Glutamatergic neuron (in vitro differentiated cells): ENCODE results near the gene ZNF462. TPM values are rescaled to one million over a fixed set of nuclear protein-coding genes. Genes with fewer than 3 reads are reported as not detected.
"Not testable (repeated sequence)": the region's sequence is repeated elsewhere in the genome, so short reads cannot be mapped to it uniquely, and the experiment has no call there.

ENCODE experiments used
- DNase-seq: peaks from one replicate; pipeline ENCODE4 v3.0.0; 2022
- H3K27ac Mint-ChIP-seq: one replicate; pipeline ENCODE4 v1.8.0; 2020; ENCODE audit warnings: mild to moderate bottlenecking, mixed read lengths, inconsistent platforms; ENCODE audit not compliant: unreplicated experiment
- H3K27me3 Mint-ChIP-seq: one replicate; pipeline ENCODE4 v1.8.0; 2020; ENCODE audit warnings: mild to moderate bottlenecking, moderate library complexity, mixed read lengths, inconsistent platforms; ENCODE audit not compliant: unreplicated experiment
- H3K36me3 Mint-ChIP-seq: one replicate; pipeline ENCODE4 v1.8.0; 2020; ENCODE audit warnings: mild to moderate bottlenecking, mixed read lengths, inconsistent platforms; ENCODE audit not compliant: unreplicated experiment
- H3K4me1 Mint-ChIP-seq: one replicate; pipeline ENCODE4 v1.8.0; 2020; ENCODE audit warnings: mild to moderate bottlenecking, low read depth, mixed read lengths, inconsistent platforms; ENCODE audit not compliant: unreplicated experiment
- H3K4me3 Mint-ChIP-seq: one replicate; pipeline ENCODE4 v1.8.0; 2020; ENCODE audit warnings: mild to moderate bottlenecking, mixed read lengths, inconsistent platforms; ENCODE audit not compliant: unreplicated experiment
- H3K9me3 Mint-ChIP-seq: one replicate; pipeline ENCODE4 v1.8.0; 2020; ENCODE audit warnings: mild to moderate bottlenecking, moderate library complexity, mixed read lengths, inconsistent platforms; ENCODE audit not compliant: unreplicated experiment
- CTCF ChIP-seq: fragments of 200-600 bp; sonication (generic); IDR thresholded peaks from one replicate; pipeline ENCODE4 v1.5.0; 2021; ENCODE audit not compliant: partially characterized antibody, unreplicated experiment
- total RNA-seq: library from RNA; stranded (reverse); fragmentation: NEBNext Ultra II Directional; extraction: Animal tissue kit (Norgen Biotek cat#: 25700); gene quantifications from one replicate; pipeline ENCODE4 v1.2.1, GENCODE V29; 2021; ENCODE audit not compliant: unreplicated experiment

ZNF462 gene
- total RNA-seq, 1 donor from 2014 or later: 259 TPM

DNA sequence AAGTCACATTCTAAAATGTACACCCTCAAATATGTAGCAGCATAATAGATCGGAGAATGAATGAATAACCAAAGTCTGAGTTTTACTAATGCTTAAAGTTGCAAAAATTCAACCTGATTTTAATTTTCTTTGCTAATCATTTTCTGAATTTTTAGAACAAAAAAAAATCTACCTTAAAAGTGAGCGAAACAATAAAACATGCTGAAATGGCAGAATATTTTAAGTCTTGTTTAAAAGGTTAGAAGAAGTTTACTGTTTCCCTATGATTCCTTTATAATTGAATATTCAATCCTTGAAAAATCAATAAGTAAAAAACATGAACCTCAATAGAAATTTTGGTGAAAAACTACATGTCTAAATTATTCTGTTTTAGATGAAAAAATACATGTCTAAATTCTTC, 27.1 kb upstream of the ZNF462 start:
- peaks cover 7% of the 10 kb centered on the region for H3K36me3 Mint-ChIP-seq
- TF ChIP-seq CTCF: no peak
- no peaks in the 10 kb centered on the region for H3K4me1 Mint-ChIP-seq

GRCh38 chr9:106843371-106843770, 19.6 kb upstream of the ZNF462 start:
- Mint-ChIP-seq H3K4me1 (no peaks in the 10 kb centered on the region), H3K9me3 (no peaks in the 10 kb centered on the region), H3K27ac (no peak overlapping the region), H3K27me3 (no peaks in the 10 kb centered on the region), H3K36me3 (no peaks in the 10 kb centered on the region), H3K4me3 (no peak overlapping the region)
- DNase-seq: no peak
- TF ChIP-seq CTCF: no peak

More for the DNA sequence above, 27.1 kb upstream of the ZNF462 start:
- DNase-seq: no peak
- Mint-ChIP-seq H3K9me3 (peaks cover 5% of the 10 kb centered on the region), H3K27me3 (no peaks in the 10 kb centered on the region), H3K27ac (no peak overlapping the region), H3K4me3 (no peak overlapping the region)

GRCh38 chr9:106846307-106846706, 16.7 kb upstream of the ZNF462 start:
- no peak for DNase-seq
- no peaks in the 10 kb centered on the region for H3K27me3 Mint-ChIP-seq
- H3K4me3 Mint-ChIP-seq: no peak overlapping the region
- no peaks in the 10 kb centered on the region for H3K9me3 Mint-ChIP-seq
- no peak overlapping the region for H3K27ac Mint-ChIP-seq
- TF ChIP-seq CTCF: no peak
- no peaks in the 10 kb centered on the region for H3K4me1 Mint-ChIP-seq
- H3K36me3 Mint-ChIP-seq: no peaks in the 10 kb centered on the region

- Mint-ChIP-seq H3K27me3 (no peaks in the 10 kb centered on the region), H3K27ac (no peak overlapping the region), H3K4me1 (no peaks in the 10 kb centered on the region), H3K36me3 (no peaks in the 10 kb centered on the region), H3K4me3 (no peak overlapping the region), H3K9me3 (no peaks in the 10 kb centered on the region)
- no peak for DNase-seq
- no peak for TF ChIP-seq CTCF
Measured at GRCh38 chr9:106846857-106847256, 16.1 kb upstream of the ZNF462 start.

DNA sequence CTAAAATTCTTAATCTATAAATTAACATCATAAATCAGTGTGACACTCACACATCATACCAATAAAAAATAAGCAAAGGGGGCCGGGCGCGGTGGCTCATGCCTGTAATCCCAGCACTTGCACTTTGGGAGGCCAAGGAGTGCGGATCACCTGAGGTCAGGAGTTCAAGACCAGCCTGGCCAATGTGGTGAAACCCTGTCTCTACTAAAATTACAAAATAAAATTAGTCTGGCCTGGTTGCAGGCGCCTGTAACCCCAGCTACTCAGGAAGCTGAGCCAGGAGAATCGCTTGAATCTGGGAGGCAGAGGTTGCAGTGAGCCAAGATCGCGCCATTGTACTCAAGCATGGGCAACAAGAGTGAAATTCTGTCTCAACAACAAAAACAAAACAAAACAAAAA, 11.3 kb upstream of the ZNF462 start:
- H3K9me3 Mint-ChIP-seq, H3K36me3 Mint-ChIP-seq, H3K4me3 Mint-ChIP-seq, H3K27ac Mint-ChIP-seq, H3K27me3 Mint-ChIP-seq, DNase-seq, H3K4me1 Mint-ChIP-seq: not testable (repeated sequence)

- Mint-ChIP-seq H3K4me1 (peaks cover 12% of the 10 kb centered on the region), H3K9me3 (peaks cover 26% of the 10 kb centered on the region), H3K4me3 (peak overlapping the region; percentile 8), H3K27me3 (peaks cover 24% of the 10 kb centered on the region), H3K36me3 (no peaks in the 10 kb centered on the region), H3K27ac (no peak overlapping the region)
- DNase-seq: no peak
- no peak for TF ChIP-seq CTCF
Measured at GRCh38 chr9:106857811-106858470, 5.0 kb upstream of the ZNF462 start.
